Measurements from ENCODE around the gene UBAC2.

UBAC2 gene

DNA sequence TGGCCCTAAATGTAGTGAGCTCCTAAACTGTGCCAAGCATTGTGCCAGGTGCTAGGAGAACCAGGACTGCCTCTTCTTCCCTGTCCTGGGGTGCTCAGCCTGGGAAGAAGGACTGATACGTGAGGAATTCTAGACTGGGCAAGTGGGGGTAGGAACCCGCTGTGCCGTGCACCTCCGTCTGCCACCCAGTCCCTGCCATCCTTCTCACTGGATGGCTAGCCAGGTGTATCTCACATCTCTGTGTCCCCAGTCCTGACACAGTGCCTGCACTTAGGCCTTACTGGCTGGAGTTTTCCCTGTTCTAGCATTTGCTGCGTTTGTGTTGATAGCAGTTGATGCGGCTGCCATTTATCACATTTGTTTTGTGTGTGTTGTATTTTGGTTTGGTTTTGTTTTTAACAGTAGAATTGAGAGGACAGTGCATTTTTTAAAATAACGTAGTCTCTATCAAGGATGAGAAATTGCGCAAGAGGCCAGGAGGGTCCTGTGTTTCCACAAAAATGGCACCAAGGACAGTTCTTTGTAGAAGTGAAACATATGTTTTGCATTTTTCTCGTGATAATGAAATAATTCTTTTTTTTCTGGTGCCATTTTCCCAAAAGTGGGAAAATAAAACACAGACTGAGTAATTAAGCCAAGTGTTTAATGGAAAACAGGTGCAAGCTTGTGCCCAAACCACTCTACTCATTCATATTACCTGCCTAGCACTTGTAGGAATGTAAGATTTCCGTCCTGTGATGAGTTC lies 111.3 kb downstream of the UBAC2 start:
- DNase-seq (ENCODE audit: low read depth, low spot score) = no peak

DNA sequence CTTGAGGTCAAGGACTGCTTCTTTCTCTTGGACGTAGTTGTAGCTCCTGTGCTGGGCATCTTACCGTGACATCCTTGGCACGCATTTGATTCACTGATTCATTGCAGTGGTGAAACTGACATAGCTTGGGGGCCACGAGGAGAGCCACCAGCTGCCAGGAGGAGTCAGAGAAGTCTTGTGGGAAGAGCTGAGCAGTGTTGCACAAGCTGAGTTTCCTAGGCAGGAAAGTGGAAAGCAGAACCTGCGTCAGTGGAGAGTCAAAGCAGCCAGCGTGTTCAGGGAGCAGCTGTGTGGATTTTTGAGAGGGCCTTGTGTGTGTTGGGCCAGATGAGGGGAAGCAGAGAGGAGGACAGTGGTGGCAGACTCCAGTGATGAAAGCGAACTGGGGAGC lies 111.8 kb downstream of the UBAC2 start:
- no peak for DNase-seq (ENCODE audit: low read depth, low spot score)

DNA sequence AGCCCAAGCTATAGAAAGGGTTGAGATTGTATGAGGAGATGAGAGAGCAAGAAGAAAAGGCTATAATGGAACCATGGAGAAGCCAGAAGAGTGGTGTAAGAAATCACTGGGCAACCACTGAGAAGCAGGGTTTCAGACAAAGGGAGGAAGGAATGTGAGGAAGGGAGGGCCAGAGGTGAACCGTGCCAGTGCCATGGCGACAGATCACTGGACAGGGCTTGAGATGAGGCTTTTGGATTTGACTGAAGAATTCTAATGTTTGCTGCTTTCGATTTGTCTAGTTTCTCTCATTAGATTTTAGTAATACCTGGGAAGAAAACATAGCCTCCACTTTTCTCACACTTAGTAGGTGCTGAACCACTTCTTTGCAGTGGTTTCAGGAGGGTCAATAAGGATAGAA lies 112.8 kb downstream of the UBAC2 start:
- no peak for DNase-seq (ENCODE audit: low read depth, low spot score)

DNA sequence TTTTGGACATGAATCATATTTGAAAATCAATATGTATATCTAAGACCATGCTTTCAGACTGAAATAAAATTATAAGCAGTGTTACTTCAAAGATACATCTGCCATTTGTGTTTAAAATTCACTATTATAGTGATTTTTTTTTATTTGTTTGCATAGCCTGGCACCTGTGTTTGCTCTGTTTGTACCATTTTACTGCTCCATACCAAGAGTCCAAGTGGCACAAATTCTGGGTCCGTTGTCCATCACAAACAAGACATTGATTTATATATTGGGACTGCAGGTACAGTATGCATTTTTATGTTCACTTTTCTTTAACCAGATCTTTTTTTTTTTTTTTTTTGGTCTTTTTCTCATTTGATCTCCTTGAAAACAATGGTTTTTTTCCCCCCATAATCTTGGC lies 113.3 kb downstream of the UBAC2 start:
- DNase-seq (ENCODE audit: low read depth, low spot score) = no peak

DNA sequence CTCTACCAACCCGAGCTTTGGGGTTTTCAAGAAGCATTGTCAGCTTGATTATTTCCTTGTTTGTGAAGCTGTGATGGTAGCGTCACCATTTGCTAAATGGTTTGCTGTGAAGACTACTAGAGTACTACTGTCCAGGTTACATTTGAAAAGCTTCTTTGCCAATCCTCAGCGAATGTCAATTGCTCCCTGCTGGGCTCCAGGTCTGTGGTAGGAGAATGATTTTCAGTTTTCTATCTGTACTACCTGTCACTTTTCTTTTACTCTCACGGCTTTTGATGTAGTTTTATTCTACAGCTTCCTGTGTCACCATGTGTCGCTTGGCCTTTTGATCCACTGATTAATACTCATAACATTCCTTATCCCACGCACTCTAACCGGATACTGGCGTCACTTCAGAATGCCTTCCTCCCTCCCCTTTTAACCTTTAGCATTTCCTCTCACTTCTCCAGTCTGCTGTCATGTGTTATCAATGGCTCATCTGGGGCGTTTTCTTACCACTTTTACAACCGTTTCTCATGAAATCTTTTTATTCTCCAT lies 114.1 kb downstream of the UBAC2 start:
- peak; percentile 45 for DNase-seq (ENCODE audit: low read depth, low spot score)

DNA sequence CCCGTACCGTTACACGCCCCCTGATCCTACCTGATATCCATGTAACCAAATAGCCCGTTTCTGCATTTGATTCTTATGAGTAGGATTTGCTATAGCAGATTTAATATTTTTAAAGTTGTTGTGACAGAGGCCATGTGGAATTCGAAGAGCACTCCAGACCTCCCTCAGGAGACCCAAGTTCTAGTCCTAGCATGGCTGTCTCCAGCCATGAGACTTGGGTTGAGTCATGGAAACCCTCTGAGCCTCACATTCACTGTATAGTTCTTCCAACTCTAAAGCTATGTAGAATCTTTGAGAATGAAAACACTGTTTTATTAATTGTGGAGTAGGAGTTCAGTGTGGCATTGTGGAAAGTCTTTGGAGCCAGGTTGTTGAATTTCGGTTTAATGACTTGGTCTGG lies 114.5 kb downstream of the UBAC2 start:
- no peak for DNase-seq (ENCODE audit: low read depth, low spot score)

DNA sequence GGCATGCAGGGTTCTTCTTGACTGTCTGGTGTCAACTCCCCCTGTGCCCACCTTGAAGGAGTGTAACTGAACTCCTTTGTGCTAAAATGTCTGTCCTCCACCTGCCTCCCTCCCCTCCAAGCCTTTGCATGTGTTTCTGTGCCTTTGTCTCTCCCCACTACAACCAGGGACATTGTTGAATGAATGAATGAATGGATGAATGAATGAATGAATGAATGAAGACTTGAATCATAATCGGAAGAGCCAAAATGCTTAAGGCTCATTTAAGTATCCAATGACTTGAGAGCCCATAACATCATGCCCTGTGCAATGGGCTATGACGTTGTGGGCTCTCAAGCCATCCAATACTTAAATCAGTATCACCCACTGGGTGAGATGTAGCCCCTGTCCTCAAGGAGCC lies 115.6 kb downstream of the UBAC2 start:
- no peak for DNase-seq (ENCODE audit: low read depth, low spot score)

DNA sequence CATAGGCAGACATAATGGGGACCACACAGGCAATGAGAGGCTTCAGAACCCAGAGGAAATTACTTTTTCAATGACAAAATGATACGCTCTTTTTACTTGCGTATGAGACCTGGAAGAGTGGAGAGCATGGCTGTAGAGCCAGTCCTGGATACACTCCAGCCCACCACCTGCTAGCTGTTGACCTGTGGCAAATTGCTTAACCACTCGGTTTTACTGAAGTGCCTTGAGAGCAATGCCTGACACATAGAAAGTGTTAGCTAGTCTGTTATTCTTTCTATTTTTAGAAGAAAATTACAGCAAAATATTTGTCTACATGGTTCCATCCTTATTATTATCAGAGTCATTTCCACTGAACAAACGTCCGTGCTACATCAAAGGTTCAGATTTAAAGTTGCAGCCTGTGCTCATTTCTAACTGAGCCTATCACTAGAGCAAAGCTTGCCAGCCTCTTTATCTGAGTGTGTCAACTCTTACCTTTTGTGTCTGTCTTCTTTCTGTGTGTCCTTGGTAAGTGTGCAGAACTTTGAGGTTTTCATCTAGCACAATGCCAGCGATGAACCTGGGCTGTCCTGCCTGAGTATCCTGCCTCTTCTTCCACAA lies 116.1 kb downstream of the UBAC2 start:
- no peak for DNase-seq (ENCODE audit: low read depth, low spot score)

DNA sequence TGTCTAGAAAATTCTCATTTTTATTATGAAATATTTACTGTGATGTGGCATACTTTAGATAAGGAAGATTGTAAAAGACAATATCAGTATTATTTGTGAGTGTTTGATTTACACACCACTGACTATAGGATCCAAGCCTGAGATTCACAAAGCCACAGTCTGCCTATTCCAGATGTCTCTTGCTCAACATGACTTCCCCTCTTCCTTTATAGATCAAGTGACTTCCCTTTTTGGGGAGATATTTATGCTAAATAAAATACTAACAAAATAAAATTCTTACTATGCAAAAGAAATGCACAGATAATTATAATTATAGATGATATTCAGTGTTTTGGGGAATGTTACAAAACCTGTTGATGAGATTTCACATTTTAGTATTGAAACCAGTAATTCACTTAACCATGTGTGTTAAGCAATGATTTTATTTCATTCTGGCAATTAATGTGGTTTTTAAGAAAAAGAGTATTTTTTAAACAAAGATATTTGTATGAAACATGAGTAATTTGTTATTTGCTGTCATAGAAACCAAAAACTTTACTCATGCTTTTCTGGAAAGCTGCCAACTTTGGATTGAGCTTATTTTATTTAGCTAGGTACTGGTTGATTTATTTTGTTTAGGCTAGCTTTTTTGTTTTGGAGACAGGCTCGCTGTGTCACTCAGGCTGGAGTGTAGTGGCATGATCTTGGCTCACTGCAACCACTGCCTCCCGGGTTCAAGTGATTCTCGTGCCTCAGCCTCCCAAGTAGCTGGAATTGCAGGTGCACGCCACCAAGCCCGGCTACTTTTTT lies 120.2 kb downstream of the UBAC2 start:
- DNase-seq (ENCODE audit: low read depth, low spot score) = no peak

DNA sequence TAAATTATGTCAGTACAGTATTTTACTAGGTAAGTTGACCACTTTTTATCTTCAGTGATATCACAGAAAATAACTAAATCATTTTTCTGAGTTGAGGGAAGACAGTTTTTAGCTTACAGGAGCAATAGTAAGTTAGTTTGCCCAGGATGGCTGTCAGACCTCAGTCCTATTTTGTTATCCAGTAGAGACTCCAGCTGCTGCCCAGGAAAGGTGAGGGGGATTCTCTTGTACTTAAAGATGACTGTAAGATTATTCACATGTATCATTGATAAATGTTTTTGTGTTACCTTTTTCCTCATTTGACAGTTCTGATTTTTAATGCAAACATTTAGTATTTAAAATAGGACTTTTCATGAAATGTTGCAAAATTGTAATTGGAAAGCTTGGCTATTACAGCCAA lies 121.1 kb downstream of the UBAC2 start:
- DNase-seq (ENCODE audit: low read depth, low spot score) = no peak

DNA sequence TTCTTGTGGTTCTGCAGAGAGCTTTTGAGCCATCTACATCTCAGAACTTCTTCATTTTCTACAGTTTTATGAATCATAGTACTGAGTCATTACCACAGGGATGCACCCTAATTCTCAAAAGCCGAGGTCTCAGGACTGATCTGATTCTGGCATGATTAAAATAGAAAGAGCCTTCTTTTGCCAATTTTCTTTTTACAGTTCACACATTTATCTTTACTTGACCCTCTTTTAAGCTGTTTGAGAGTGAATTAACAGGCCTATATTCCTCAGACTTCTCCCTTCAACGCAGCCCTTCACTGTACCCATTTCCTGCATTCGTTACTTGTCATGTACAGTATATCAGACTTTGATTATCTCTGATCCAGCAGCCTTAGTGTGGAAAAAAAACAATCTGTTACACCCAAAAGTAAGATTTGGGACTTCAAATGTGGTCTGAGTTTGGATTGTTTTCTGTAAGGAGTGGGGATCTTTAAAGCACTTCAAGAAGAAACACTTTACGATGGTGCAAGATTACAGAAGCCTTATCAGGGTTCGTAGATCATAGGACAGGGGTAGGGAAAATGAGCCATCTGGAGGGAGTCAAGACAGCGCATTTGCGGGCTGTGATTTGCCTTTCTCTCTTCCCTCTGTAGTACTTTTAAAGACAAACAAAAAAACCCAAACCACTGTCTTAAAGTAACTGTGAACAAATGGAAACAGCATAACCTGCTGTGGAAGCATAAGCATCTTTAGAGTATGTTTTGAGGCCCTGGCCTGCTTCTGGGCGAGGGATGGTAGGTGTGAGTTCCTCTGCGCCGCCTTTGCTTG lies 121.8 kb downstream of the UBAC2 start:
- DNase-seq (ENCODE audit: low read depth, low spot score) = no peak

DNA sequence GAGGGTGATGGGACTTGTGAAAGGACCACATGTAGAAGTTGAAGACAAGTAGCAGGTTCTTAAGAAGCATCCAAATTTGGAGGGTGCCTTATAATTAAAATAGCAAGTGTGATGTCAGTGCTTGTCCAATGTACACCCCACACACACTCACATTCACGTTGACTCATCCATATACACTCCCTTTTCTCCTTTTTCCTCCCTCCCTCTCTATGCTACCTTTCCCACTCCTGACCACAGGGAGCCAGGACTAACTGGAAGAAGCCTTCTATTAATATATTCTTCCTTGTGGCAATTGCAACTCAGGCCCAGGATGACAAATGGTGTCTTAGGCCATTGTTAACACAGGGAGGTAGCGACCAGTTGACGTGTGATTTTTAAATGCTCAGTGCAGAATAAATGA lies 122.8 kb downstream of the UBAC2 start:
- no peak for DNase-seq (ENCODE audit: low read depth, low spot score)

DNA sequence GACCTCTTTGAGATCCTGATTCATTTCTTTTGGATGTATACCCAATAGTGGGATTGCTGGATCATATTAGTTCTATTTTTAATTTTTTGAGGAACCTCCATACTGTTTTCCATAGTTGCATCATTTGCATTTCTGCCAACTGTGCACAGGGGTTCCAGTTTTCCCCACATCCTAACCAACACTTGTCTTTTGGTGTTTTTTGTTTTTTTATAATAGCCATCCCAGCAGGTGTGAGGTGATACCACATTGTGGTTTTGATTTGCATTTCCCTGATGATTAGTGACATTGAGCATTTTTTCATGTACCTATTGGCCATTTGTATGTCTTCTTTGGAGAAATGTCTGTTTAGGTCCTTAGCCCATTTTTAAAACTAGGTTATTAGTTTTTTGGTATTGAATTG lies 125.4 kb downstream of the UBAC2 start:
- no peak for DNase-seq (ENCODE audit: low read depth, low spot score)

DNA sequence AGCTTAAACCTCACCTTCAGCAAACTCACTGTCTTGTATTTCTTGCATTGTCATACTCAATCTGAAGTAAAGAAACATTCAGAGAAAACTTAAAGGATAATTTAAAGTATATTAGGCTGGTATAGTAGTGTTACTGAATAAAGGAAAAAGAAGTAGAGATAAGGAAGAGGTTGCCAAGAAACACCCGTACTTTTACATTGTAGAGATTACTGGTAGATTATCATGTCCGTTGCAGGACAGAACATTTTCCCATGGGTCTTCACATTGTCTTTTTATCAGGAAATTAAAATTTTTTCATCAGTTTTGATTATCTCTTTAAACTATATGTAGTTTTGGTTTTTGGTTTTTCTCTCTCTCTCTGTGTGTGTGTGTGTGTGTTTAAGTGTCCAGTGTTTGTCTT lies 126.5 kb downstream of the UBAC2 start:
- DNase-seq (ENCODE audit: low read depth, low spot score) = no peak

DNA sequence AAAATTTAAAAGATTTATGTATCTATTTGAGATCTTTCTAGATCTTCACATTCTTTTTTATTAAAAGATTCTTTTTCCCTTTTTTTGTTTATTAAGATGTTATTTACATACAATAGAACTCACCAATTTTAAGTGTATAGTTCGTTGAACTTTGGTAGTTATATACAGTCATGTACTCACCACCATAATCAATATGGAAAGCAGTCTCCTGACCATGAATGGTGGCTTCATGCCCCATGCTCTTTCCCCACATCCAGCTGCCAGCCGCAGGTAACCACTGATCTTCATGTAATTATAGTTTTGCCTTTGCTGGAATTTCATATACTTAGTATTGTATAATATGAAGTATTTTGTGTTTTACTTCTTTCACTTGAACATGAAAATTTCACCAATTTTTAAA lies 127.1 kb downstream of the UBAC2 start:
- DNase-seq (ENCODE audit: low read depth, low spot score) = no peak

DNA sequence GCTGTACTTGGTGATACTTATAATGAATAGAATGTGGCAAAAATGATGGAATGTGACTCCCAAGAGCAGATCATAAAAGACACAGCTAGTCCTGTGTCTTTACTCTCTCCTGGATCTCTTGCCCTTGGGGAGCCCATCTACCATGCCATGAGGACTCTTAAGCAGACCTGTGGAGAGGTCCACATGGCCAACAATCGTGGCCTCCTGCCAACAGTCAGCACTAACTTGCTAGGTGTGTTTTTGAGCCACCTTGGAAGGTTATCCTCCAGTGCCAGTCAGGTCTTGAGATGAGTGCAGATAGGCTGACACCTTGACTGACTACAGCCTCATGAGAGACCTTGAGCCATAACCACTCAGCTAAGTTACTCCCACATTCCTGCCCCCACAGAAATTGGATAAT lies 128.8 kb downstream of the UBAC2 start:
- no peak for DNase-seq (ENCODE audit: low read depth, low spot score)

DNA sequence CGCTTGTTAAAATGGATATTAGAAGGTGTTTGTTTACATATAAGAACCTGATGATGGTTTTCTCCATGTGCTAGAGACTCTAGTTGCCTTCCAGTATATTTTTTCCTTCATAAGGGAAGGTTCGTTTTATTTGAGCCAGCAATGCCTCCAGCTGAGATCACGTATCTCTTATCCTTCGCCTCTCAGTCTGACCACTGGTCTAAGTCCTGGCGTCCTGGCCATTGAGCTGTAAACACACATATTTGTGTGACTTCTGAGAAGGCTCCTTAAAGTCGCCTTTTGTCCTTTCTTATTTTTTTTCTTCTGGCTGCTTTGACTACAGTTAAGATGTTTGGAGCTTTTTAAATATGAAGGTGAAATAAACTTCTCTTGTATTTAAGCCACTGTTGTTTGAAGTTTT lies 130.3 kb downstream of the UBAC2 start:
- DNase-seq (ENCODE audit: low read depth, low spot score) = no peak

DNA sequence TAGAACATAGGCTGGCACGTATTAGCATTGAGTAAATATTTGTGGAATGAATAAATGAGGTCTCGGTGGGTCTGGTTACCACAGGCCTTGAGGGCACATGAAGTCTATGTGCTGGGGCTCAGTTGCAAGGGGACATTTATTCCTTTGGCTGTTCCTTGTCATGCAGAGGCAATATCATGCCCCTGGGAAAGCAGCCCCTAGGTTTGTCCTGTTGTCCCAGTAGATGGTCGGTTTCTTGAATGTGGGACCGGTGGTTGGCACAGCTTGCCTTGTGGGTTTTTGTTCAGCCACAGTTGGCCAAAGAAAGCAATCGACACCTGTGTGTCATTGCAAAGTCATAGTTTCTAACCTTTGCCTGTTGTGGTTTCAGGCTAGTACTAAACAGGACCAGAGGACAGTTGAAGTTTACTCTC lies 131.2 kb downstream of the UBAC2 start:
- DNase-seq (ENCODE audit: low read depth, low spot score) = no peak

DNA sequence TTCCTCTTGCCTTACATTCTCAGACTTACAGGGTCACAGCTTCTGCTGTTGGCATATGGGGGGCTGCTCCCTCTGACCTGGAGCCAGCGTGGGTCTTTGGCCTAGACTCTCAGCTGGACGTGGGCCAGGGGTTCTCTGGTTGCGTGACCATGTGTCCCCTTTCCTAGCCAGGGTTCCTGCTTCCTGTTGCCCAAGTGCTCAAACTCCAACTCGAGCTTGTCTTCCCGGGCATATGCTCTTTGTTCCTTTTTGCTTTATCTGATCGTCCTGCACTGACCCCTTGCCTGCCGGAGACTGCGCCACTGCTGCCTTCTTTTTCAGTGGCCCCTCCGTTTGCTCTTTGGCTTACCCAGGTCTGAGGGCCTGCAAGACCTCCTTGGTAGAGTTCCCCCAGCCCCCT lies 131.8 kb downstream of the UBAC2 start:
- no peak for DNase-seq (ENCODE audit: low read depth, low spot score)

DNA sequence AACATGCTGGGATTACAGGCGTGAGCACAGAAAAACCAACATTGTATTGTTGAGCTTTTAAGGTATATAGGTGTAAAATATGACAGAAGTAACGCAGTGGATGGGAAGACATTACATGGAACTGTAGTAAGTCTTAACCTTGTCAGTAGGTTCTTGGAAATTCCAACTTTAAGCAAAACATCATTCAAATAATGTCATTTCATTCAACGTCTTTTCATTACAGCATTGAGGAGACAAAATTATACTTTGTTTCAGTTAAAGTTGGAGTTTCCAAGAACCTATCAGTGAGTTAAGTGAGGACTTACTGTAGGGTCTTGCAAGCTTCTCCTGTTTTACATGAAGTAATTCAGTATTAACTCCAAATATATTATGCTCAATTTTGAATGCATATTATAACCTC lies 133.6 kb downstream of the UBAC2 start:
- DNase-seq (ENCODE audit: low read depth, low spot score) = no peak

DNA sequence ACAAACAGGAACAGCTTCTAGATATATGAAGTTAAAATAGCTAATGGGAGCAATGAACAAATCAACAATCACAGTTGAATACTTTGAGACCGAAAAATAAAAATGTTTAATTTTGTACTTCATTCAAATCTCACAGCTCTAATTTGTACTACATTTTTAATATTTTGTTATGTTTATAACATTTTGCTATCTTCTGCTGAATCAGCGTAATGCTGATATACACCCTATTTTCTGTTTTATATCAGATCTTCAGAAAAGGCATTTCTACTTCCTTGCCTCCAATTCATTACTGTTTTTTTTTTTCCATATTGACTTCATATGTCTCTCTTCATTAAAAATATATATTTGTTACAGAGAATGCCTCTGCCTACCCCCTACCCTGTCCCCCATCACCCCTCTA lies 134.4 kb downstream of the UBAC2 start:
- DNase-seq (ENCODE audit: low read depth, low spot score) = no peak

DNA sequence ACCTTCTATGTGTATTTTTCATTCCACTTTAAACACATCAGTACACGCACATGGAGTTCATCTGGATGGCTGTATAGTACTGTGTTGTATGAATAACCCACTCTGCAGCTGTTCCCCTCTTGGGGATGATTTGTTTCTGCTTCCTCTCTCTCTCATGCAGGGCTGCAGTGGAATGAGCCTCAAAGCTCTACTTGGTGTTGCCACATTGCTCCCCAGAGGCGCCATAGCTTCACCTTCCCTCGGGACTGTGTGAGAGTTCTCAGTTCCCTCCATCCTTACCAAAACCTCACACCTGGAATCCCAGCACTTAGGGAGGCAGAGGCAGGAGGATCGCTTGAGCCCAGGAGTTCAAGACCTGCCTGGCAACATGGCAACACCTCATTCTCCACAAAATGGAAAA lies 134.9 kb downstream of the UBAC2 start:
- no peak for DNase-seq (ENCODE audit: low read depth, low spot score)

All from activated CD4-positive, CD25-positive, alpha-beta regulatory T cell treated with anti-CD3 and anti-CD28 coated beads, Interleukin-2, amount 50 U/mL, for 16 hours (primary cell).